ENCODE data around the gene PNPO. TPM values are rescaled to one million over a fixed set of nuclear protein-coding genes. Genes with fewer than 3 reads are reported as not detected.

Gene PNPO
- total and polyA plus RNA-seq, 2 of the 13 experiments (the other 11 are each of a cell fraction or from before 2014, with no cell fraction given): 47.9 to 63.3 TPM

DNA sequence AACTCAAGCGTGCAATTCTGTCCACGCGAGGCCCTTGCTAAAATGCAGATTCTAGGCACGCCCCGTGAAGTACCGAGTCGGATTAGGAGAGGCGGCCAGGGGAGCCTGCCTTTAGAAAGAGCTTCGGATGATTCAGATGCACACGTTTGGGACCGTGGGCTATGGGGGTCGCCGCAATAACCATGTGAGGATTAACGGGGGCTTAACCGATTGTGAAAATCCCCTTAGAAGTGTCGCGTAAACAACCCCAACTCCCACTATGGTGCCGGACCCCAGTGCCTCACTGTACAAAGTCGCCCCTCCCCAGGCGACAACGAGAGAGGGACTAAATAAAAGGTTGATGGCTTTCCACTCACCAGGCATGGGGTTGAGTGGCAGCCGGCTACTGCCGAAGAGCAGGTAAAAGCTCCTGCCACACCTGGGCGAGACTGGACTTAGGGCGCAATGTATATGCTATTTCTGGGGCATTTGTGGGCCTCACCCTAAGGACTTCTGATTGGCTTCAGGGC is 46.0 kb upstream of the PNPO start (continued):
- TF ChIP-seq ZNF564 (CRISPR knock-in tag; IDR thresholded peaks at IDR 0.05) (peak; percentile 69; the same call in 1 of the 2 replicates), NONO (IDR thresholded peaks at IDR 0.05) (no peak), NONO (CRISPR knock-in tag; conservative IDR thresholded peaks at IDR 0.05) (peak; percentile 3; the same call in 1 of the 2 replicates), KLF11 (CRISPR knock-in tag; IDR thresholded peaks at IDR 0.05) (peak; percentile 67), ZNF292 (CRISPR knock-in tag; IDR thresholded peaks at IDR 0.05; ENCODE audit: borderline replicate concordance, low read depth) (no peak), GATAD2A (CRISPR knock-in tag; IDR thresholded peaks at IDR 0.05) (peak; percentile 40; the same call in 1 of the 2 replicates), NFYC (CRISPR knock-in tag; IDR thresholded peaks at IDR 0.05) (no peak), HNRNPUL1 (IDR thresholded peaks at IDR 0.05; ENCODE audit: low read depth, low read length) (no peak), ZNF205 (CRISPR knock-in tag; IDR thresholded peaks at IDR 0.05) (peak; percentile 62), ZNF451 (CRISPR knock-in tag; IDR thresholded peaks at IDR 0.05) (no peak), CERS6 (CRISPR knock-in tag; IDR thresholded peaks at IDR 0.05) (0 out of 2 replicates have a peak, but pooled peaks have one; percentile 70), ZNF274 (CRISPR knock-in tag; IDR thresholded peaks at IDR 0.05) (peak; percentile 60; the same call in 1 of the 2 replicates), DZIP1 (CRISPR knock-in tag; IDR thresholded peaks at IDR 0.05) (peak; percentile 71; the same call in 1 of the 2 replicates), ETV6 (CRISPR knock-in tag; conservative IDR thresholded peaks at IDR 0.05) (0 out of 2 replicates have a peak, but pooled peaks have one; percentile 31), MNT (IDR thresholded peaks at IDR 0.05) (no peak; the same call in 1 of the 2 replicates), ZNF839 (CRISPR knock-in tag; IDR thresholded peaks at IDR 0.05; ENCODE audit: borderline replicate concordance) (0 out of 2 replicates have a peak, but pooled peaks have one; percentile 73), LCORL (IDR thresholded peaks at IDR 0.05) (no peak), LCORL (CRISPR knock-in tag; IDR thresholded peaks at IDR 0.05) (peak; percentile 50), NFE2L1 (CRISPR knock-in tag; IDR thresholded peaks at IDR 0.05; ENCODE audit: borderline replicate concordance) (no peak), BCLAF1 (IDR thresholded peaks at IDR 0.05) (no peak), ZNF891 (CRISPR knock-in tag; IDR thresholded peaks at IDR 0.05) (peak; percentile 93)
- TF ChIP-seq, protein P1, sequence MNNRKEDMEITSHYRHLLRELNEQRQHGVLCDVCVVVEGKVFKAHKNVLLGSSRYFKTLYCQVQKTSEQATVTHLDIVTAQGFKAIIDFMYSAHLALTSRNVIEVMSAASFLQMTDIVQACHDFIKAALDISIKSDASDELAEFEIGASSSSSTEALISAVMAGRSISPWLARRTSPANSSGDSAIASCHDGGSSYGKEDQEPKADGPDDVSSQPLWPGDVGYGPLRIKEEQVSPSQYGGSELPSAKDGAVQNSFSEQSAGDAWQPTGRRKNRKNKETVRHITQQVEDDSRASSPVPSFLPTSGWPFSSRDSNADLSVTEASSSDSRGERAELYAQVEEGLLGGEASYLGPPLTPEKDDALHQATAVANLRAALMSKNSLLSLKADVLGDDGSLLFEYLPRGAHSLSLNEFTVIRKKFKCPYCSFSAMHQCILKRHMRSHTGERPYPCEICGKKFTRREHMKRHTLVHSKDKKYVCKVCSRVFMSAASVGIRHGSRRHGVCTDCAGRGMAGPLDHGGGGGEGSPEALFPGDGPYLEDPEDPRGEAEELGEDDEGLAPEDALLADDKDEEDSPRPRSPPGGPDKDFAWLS (CRISPR knock-in tag; IDR thresholded peaks at IDR 0.05; ENCODE audit: borderline replicate concordance): no peak
